DOHH2 (cell line): ENCODE results near the gene COL5A1.

ENCODE experiments used
- EZH2phosphoT487 ChIP-seq: fragments of 200-600 bp; sonication (generic); IDR thresholded peaks from 2 replicates; pipeline ENCODE4 v1.6.1; 2017; ENCODE audit warnings: borderline replicate concordance, mild to moderate bottlenecking, antibody characterized with exemption, low read length, moderate library complexity, mixed read lengths
- TF ChIP-seq, protein P1 (sequence below): fragments of 200-600 bp; sonication (generic); IDR thresholded peaks from one replicate; pipeline ENCODE4 v1.5.1; 2014; ENCODE audit warnings: antibody characterized with exemption, mild to moderate bottlenecking, low read depth, low read length; ENCODE audit not compliant: poor library complexity, severe bottlenecking

DNA sequence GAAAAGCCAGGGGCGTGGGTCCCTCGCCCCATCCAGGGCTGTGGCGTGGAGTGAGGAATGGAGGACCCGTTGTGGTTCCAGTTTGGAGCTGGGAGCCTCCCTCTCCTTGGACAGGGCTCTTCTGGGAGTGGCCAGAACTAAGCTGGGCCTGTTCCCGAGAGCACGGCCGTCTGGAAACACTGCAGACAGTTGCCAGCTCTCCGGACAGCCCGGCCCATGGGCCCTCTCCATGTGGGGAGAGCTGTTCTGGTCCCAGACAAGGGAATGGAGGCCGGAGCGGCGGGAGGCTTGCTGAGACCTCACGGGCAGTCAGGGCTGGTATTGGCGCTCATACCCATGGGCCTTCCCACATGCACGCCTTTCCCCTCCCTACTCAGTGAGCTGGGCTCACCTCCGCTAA lies 193.8 kb downstream of the COL5A1 start:
- TF ChIP-seq, protein P1, sequence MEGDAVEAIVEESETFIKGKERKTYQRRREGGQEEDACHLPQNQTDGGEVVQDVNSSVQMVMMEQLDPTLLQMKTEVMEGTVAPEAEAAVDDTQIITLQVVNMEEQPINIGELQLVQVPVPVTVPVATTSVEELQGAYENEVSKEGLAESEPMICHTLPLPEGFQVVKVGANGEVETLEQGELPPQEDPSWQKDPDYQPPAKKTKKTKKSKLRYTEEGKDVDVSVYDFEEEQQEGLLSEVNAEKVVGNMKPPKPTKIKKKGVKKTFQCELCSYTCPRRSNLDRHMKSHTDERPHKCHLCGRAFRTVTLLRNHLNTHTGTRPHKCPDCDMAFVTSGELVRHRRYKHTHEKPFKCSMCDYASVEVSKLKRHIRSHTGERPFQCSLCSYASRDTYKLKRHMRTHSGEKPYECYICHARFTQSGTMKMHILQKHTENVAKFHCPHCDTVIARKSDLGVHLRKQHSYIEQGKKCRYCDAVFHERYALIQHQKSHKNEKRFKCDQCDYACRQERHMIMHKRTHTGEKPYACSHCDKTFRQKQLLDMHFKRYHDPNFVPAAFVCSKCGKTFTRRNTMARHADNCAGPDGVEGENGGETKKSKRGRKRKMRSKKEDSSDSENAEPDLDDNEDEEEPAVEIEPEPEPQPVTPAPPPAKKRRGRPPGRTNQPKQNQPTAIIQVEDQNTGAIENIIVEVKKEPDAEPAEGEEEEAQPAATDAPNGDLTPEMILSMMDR: no peak
- TF ChIP-seq EZH2phosphoT487: no peak
